HepG2 (cell line): ENCODE measurements around the gene TRPV2. TPM values are rescaled to one million over a fixed set of nuclear protein-coding genes. Genes with fewer than 3 reads are reported as not detected.

Source experiments
- FOXO4 ChIP-seq: sonication (generic); formaldehyde crosslinking; conservative IDR thresholded peaks from 2 replicates; pipeline ENCODE4 v1.8.1; 2023; ENCODE audit warnings: missing genetic modification reagents
- PHF5A ChIP-seq: IDR thresholded peaks from one replicate; pipeline ENCODE4 v1.6.1; 2018; ENCODE audit warnings: low read depth, missing genetic modification reagents; ENCODE audit not compliant: unreplicated experiment
- RBM22 ChIP-seq: fragments of 200-400 bp; formaldehyde crosslinking; optimal IDR thresholded peaks from 2 replicates; pipeline ENCODE3; 2017; ENCODE audit warnings: mild to moderate bottlenecking, low read length, moderate library complexity
- RBM39 ChIP-seq: fragments of 200-400 bp; formaldehyde crosslinking; IDR thresholded peaks from one replicate; pipeline ENCODE4 v1.6.1; 2018; ENCODE audit warnings: antibody characterized with exemption, mild to moderate bottlenecking, low read depth, low read length; ENCODE audit not compliant: poor library complexity, severe bottlenecking
- RXRB ChIP-seq: IDR thresholded peaks from 2 replicates; pipeline ENCODE4 v1.6.1; 2016; ENCODE audit warnings: borderline replicate concordance, missing genetic modification reagents, missing compliant biosample characterization
- SAP130 ChIP-seq: IDR thresholded peaks from 2 replicates; pipeline ENCODE4 v1.6.1; 2016; ENCODE audit warnings: low read depth
- SMARCC2 ChIP-seq: fragments of 450-650 bp; IDR thresholded peaks from 2 replicates; pipeline ENCODE4 v1.6.1; 2017; ENCODE audit warnings: antibody characterized with exemption, mild to moderate bottlenecking
- SMARCE1 ChIP-seq: fragments of 450-650 bp; IDR thresholded peaks from 2 replicates; pipeline ENCODE4 v1.6.1; 2017; ENCODE audit warnings: borderline replicate concordance
- SUZ12 ChIP-seq: fragments of 150-350 bp; IDR thresholded peaks from 2 replicates; pipeline ENCODE4 v1.6.1; 2014; ENCODE audit warnings: low read depth, low read length
- ZFY ChIP-seq: sonication (generic); formaldehyde crosslinking; IDR thresholded peaks from 2 replicates; pipeline ENCODE4 v1.4.0; 2020; ENCODE audit warnings: missing genetic modification reagents
- ZNF207 ChIP-seq: fragments of 450-650 bp; IDR thresholded peaks from 2 replicates; pipeline ENCODE4 v1.6.1; 2016; ENCODE audit warnings: antibody characterized with exemption, borderline replicate concordance
- ZNF276 ChIP-seq: sonication (generic); formaldehyde crosslinking; IDR thresholded peaks from 2 replicates; pipeline ENCODE4 v1.4.0; 2020; ENCODE audit warnings: mild to moderate bottlenecking, low read depth, missing genetic modification reagents
- ZNF382 ChIP-seq: sonication (generic); formaldehyde crosslinking; IDR thresholded peaks from 2 replicates; pipeline ENCODE4 v1.5.0; 2020; ENCODE audit warnings: missing genetic modification reagents, mild to moderate bottlenecking, borderline replicate concordance
- ZNF44 ChIP-seq: sonication (generic); formaldehyde crosslinking; IDR thresholded peaks from 2 replicates; pipeline ENCODE4 v1.5.1; 2020; ENCODE audit warnings: mild to moderate bottlenecking, missing genetic modification reagents
- ZNF546 ChIP-seq: sonication (generic); formaldehyde crosslinking; conservative IDR thresholded peaks from 2 replicates; pipeline ENCODE4 v1.8.1; 2023; ENCODE audit warnings: mild to moderate bottlenecking, missing genetic modification reagents
- ZNF570 ChIP-seq: sonication (generic); formaldehyde crosslinking; IDR thresholded peaks from 2 replicates; pipeline ENCODE4 v1.4.0; 2020; ENCODE audit warnings: mild to moderate bottlenecking, missing genetic modification reagents, borderline replicate concordance
- ZNF792 ChIP-seq: IDR thresholded peaks from 2 replicates; pipeline ENCODE4 v1.6.1; 2016
- polyA plus RNA-seq, 8 experiments: library from polyadenylated mRNA; depleted of rRNA in 3 of 8; stranded (reverse) in 7 of 8; unstranded in 1 of 8; fragments of >200 nt; fragmentation: Illumina TruSeq in 4 of 8; extraction: Trizol in 4 of 8; gene quantifications; 2 replicates each; pipeline versions ENCODE4 v1.2.1 to v1.2.3, GENCODE V29; 2011 to 2016; ENCODE audit warnings: low read depth in 4 of 8, missing spikeins in 1 of 8, mixed read lengths in 1 of 8; ENCODE audit not compliant: insufficient read depth in 1 of 8
- total RNA-seq, 5 experiments: library from RNA; depleted of rRNA; stranded (reverse); fragments of >200 nt; fragmentation: Illumina TruSeq; extraction: Trizol; gene quantifications; 2 replicates each; pipeline ENCODE4 v1.2.3, GENCODE V29; 2016; ENCODE audit warnings: low read depth in 1 of 5
- TF ChIP-seq, protein P1 (sequence below): sonication (generic); formaldehyde crosslinking; IDR thresholded peaks from 2 replicates; pipeline ENCODE4; 2020; ENCODE audit warnings: missing genetic modification reagents, mild to moderate bottlenecking, borderline replicate concordance
- TF ChIP-seq, protein P2 (sequence below): sonication (generic); formaldehyde crosslinking; IDR thresholded peaks from 2 replicates; pipeline ENCODE4 v1.9.0; 2021; ENCODE audit warnings: missing genetic modification reagents, mild to moderate bottlenecking, borderline replicate concordance
- TF ChIP-seq, protein P3 (sequence below): sonication (generic); formaldehyde crosslinking; IDR thresholded peaks from 2 replicates; pipeline ENCODE4 v1.8.1; 2022; ENCODE audit warnings: mild to moderate bottlenecking, missing genetic modification reagents

Gene TRPV2
- total and polyA plus RNA-seq, 2 of the 13 experiments (the other 11 are each of a cell fraction or from before 2014, with no cell fraction given) = 13.6 to 21.3 TPM

DNA sequence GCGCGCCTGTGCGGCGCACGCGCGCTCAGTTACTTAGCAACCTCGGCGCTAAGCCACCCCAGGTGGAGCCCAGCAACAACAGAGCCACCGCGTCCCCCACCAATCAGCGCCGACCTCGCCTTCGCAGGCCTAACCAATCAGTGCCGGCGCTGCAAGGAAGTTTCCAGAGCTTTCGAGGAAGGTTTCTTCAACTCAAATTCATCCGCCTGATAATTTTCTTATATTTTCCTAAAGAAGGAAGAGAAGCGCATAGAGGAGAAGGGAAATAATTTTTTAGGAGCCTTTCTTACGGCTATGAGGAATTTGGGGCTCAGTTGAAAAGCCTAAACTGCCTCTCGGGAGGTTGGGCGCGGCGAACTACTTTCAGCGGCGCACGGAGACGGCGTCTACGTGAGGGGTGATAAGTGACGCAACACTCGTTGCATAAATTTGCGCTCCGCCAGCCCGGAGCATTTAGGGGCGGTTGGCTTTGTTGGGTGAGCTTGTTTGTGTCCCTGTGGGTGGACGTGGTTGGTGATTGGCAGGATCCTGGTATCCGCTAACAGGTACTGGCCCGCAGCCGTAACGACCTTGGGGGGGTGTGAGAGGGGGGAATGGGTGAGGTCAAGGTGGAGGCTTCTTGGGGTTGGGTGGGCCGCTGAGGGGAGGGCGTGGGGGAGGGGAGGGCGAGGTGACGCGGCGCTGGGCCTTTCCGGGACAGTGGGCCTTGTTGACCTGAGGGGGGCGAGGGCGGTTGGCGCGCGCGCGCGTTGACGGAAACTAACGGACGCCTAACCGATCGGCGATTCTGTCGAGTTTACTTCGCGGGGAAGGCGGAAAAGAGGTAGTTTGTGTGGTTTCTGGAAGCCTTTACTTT, 34.5 kb upstream of the TRPV2 start, which contains the start of gene UBB (continued):
- TF ChIP-seq, protein P1, sequence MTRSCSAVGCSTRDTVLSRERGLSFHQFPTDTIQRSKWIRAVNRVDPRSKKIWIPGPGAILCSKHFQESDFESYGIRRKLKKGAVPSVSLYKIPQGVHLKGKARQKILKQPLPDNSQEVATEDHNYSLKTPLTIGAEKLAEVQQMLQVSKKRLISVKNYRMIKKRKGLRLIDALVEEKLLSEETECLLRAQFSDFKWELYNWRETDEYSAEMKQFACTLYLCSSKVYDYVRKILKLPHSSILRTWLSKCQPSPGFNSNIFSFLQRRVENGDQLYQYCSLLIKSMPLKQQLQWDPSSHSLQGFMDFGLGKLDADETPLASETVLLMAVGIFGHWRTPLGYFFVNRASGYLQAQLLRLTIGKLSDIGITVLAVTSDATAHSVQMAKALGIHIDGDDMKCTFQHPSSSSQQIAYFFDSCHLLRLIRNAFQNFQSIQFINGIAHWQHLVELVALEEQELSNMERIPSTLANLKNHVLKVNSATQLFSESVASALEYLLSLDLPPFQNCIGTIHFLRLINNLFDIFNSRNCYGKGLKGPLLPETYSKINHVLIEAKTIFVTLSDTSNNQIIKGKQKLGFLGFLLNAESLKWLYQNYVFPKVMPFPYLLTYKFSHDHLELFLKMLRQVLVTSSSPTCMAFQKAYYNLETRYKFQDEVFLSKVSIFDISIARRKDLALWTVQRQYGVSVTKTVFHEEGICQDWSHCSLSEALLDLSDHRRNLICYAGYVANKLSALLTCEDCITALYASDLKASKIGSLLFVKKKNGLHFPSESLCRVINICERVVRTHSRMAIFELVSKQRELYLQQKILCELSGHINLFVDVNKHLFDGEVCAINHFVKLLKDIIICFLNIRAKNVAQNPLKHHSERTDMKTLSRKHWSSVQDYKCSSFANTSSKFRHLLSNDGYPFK = peak; percentile 65; the same call in 1 of the 2 replicates
- no peak for TF ChIP-seq ZNF44 (CRISPR knock-in tag)
- TF ChIP-seq RXRB (CRISPR knock-in tag) = peak; percentile 66
- TF ChIP-seq, protein P2, sequence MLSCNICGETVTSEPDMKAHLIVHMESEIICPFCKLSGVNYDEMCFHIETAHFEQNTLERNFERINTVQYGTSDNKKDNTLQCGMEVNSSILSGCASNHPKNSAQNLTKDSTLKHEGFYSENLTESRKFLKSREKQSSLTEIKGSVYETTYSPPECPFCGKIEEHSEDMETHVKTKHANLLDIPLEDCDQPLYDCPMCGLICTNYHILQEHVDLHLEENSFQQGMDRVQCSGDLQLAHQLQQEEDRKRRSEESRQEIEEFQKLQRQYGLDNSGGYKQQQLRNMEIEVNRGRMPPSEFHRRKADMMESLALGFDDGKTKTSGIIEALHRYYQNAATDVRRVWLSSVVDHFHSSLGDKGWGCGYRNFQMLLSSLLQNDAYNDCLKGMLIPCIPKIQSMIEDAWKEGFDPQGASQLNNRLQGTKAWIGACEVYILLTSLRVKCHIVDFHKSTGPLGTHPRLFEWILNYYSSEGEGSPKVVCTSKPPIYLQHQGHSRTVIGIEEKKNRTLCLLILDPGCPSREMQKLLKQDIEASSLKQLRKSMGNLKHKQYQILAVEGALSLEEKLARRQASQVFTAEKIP (CRISPR knock-in tag) = no peak
- TF ChIP-seq ZNF546 (CRISPR knock-in tag) = peak; percentile 31; the same call in 1 of the 2 replicates
- TF ChIP-seq ZNF276 (CRISPR knock-in tag) = peak; percentile 35; the same call in 1 of the 2 replicates
- no peak for TF ChIP-seq SMARCE1
- peak; percentile 59; the same call in 1 of the 2 replicates for TF ChIP-seq ZNF792
- TF ChIP-seq RBM22 = peak; percentile 58
- TF ChIP-seq SMARCC2 = no peak
- TF ChIP-seq, protein P3, sequence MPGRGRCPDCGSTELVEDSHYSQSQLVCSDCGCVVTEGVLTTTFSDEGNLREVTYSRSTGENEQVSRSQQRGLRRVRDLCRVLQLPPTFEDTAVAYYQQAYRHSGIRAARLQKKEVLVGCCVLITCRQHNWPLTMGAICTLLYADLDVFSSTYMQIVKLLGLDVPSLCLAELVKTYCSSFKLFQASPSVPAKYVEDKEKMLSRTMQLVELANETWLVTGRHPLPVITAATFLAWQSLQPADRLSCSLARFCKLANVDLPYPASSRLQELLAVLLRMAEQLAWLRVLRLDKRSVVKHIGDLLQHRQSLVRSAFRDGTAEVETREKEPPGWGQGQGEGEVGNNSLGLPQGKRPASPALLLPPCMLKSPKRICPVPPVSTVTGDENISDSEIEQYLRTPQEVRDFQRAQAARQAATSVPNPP (CRISPR knock-in tag) = no peak
- TF ChIP-seq ZFY (CRISPR knock-in tag) = peak; percentile 78
- no peak for TF ChIP-seq ZNF382 (CRISPR knock-in tag)
- peak; percentile 79 for TF ChIP-seq SAP130 (CRISPR knock-in tag)
- TF ChIP-seq ZNF570 (CRISPR knock-in tag) = no peak
- TF ChIP-seq RBM39 = peak; percentile 77
- no peak for TF ChIP-seq PHF5A (CRISPR knock-in tag)
- no peak for TF ChIP-seq ZNF207
- 0 out of 2 replicates have a peak, but pooled peaks have one; percentile 6 for TF ChIP-seq FOXO4 (CRISPR knock-in tag)
- TF ChIP-seq SUZ12 = no peak
